Endodermal cell (in vitro differentiated cells): ENCODE measurements around the gene TMEM130. TPM values are rescaled to one million over a fixed set of nuclear protein-coding genes. Genes with fewer than 3 reads are reported as not detected.

Experiments
- DNase-seq: peaks from one replicate; pipeline ENCODE4 v3.0.0-alpha.2; 2017
- H3K27ac ChIP-seq: 2 replicates; pipeline ENCODE4 v1.5.1; 2013; ENCODE audit warnings: mild to moderate bottlenecking, low read depth, low read length, moderate library complexity
- H3K27me3 ChIP-seq: 2 replicates; pipeline ENCODE4 v1.6.1; 2013; ENCODE audit warnings: mild to moderate bottlenecking, low read length, moderate library complexity; ENCODE audit not compliant: insufficient read depth, control insufficient read depth, poor library complexity, severe bottlenecking
- H3K36me3 ChIP-seq: 2 replicates; pipeline ENCODE4 v1.7.0; 2013; ENCODE audit warnings: mild to moderate bottlenecking, low read length, moderate library complexity; ENCODE audit not compliant: control insufficient read depth, insufficient read depth
- H3K4me1 ChIP-seq: one replicate; pipeline ENCODE4 v1.7.0; 2013; ENCODE audit warnings: low read length; ENCODE audit not compliant: control insufficient read depth, insufficient read depth
- H3K4me3 ChIP-seq: 2 replicates; pipeline ENCODE4 v1.5.1; 2013; ENCODE audit warnings: mild to moderate bottlenecking, low read length, moderate library complexity
- H3K9ac ChIP-seq: 2 replicates; pipeline ENCODE4 v1.6.1; 2013; ENCODE audit warnings: mild to moderate bottlenecking, low read length, moderate library complexity; ENCODE audit not compliant: poor library complexity, severe bottlenecking; ENCODE audit errors: extremely low read depth
- H3K9me3 ChIP-seq: 2 replicates; pipeline ENCODE4 v1.6.1; 2013; ENCODE audit warnings: mild to moderate bottlenecking, low read length, moderate library complexity; ENCODE audit not compliant: control insufficient read depth
- H3K27ac Mint-ChIP-seq: 2 replicates; pipeline ENCODE4 v1.8.0; 2020; ENCODE audit warnings: mixed read lengths
- H3K27me3 Mint-ChIP-seq: 2 replicates; pipeline ENCODE4 v1.8.0; 2021; ENCODE audit warnings: mild to moderate bottlenecking, mixed read lengths; ENCODE audit not compliant: insufficient read depth
- H3K36me3 Mint-ChIP-seq: 2 replicates; pipeline ENCODE4 v1.8.0; 2020; ENCODE audit warnings: low read depth, mixed read lengths
- H3K4me1 Mint-ChIP-seq: 2 replicates; pipeline ENCODE4 v1.8.0; 2020; ENCODE audit warnings: mixed read lengths
- H3K4me3 Mint-ChIP-seq: 2 replicates; pipeline ENCODE4 v1.8.0; 2020; ENCODE audit warnings: mild to moderate bottlenecking, moderate library complexity, mixed read lengths
- H3K9me3 Mint-ChIP-seq: 2 replicates; pipeline ENCODE4 v1.8.0; 2020; ENCODE audit warnings: mild to moderate bottlenecking, mixed read lengths
- WGBS, 2 experiments: methylation state at CpG; one replicate each; pipeline versions ENCODE4 v1.1.5 to v1.1.7; 2013; ENCODE audit warnings: missing lambda C conversion rate in 2 of 2, mixed read lengths in 1 of 2; ENCODE audit not compliant: insufficient coverage in 1 of 2, insufficient read length in 1 of 2; 5-methylcytosine and 5-hydroxymethylcytosine counted together
- total RNA-seq, 2 donors: library from RNA; stranded (reverse); fragmentation: NEBNext Ultra II Directional in 1 of 2; extraction: Animal tissue kit (Norgen Biotek cat#: 25700) in 1 of 2; gene quantifications; 2 replicates in 1 of 2; 3 replicates in 1 of 2; pipeline ENCODE4 v1.2.1, GENCODE V29; 2021
- TF ChIP-seq, protein P1 (sequence below): fragments of 200-600 bp; sonication (generic); conservative IDR thresholded peaks from 2 replicates; pipeline ENCODE4 v1.5.0; 2021; ENCODE audit warnings: antibody characterized with exemption, mild to moderate bottlenecking

Gene TMEM130
- total RNA-seq, 2 donors from 2014 or later = 0.15 TPM; not detected in 1

GRCh38 chr7:98868450-98868849 lies 1.4 kb downstream of the TMEM130 start:
- Mint-ChIP-seq H3K36me3 (no peaks in the 10 kb centered on the region), H3K4me3 (peak overlapping the region; percentile 60), H3K9me3 (no peaks in the 10 kb centered on the region), H3K4me1 (no peaks in the 10 kb centered on the region), H3K27ac (no peak overlapping the region), H3K27me3 (peaks cover 43% of the 10 kb centered on the region)
- no peak overlapping the region for H3K4me3 ChIP-seq
- H3K9ac ChIP-seq = no peak overlapping the region
- H3K9me3 ChIP-seq = no peaks in the 10 kb centered on the region
- H3K36me3 ChIP-seq = no peaks in the 10 kb centered on the region
- WGBS, 2 experiments = 80 to 94% methylated on average over 1 to 2 of the region's 2 CpGs
- H3K4me1 ChIP-seq = no peaks in the 10 kb centered on the region
- H3K27ac ChIP-seq = no peak overlapping the region
- H3K27me3 ChIP-seq = peaks cover 42% of the 10 kb centered on the region
- no peak for DNase-seq
- TF ChIP-seq, protein P1, sequence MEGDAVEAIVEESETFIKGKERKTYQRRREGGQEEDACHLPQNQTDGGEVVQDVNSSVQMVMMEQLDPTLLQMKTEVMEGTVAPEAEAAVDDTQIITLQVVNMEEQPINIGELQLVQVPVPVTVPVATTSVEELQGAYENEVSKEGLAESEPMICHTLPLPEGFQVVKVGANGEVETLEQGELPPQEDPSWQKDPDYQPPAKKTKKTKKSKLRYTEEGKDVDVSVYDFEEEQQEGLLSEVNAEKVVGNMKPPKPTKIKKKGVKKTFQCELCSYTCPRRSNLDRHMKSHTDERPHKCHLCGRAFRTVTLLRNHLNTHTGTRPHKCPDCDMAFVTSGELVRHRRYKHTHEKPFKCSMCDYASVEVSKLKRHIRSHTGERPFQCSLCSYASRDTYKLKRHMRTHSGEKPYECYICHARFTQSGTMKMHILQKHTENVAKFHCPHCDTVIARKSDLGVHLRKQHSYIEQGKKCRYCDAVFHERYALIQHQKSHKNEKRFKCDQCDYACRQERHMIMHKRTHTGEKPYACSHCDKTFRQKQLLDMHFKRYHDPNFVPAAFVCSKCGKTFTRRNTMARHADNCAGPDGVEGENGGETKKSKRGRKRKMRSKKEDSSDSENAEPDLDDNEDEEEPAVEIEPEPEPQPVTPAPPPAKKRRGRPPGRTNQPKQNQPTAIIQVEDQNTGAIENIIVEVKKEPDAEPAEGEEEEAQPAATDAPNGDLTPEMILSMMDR = no peak

DNA sequence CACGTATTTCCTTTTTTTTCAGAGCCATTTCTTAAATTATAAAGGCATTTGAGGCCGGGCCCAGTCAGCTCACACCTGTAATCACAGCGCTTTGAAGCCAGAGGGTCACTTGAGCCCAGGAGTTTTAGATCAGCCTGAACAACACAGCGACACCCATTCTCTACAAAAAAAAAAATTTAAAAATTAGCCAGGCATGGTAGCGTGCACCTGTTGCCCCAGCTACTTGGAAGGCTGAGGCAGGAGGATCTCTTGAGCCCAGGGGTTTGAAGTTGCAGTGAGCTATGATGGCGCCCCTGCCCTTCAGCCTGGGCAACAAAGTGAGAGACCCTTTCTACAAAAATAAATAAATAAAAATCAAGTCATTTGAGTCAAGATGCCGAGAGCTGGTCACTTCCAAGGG lies 3.0 kb downstream of the TMEM130 start:
- no peak for DNase-seq
- no peaks in the 10 kb centered on the region for H3K4me1 Mint-ChIP-seq
- 92 to 95% methylated on average over 4 to 7 of the region's 7 CpGs for WGBS, 2 experiments
- no peaks in the 10 kb centered on the region for H3K36me3 Mint-ChIP-seq
- Histone ChIP-seq H3K9me3 (no peaks in the 10 kb centered on the region), H3K36me3 (no peaks in the 10 kb centered on the region), H3K27ac (no peak overlapping the region), H3K4me1 (no peaks in the 10 kb centered on the region), H3K27me3 (peaks cover 42% of the 10 kb centered on the region), H3K4me3 (no peak overlapping the region), H3K9ac (no peak overlapping the region)
- TF ChIP-seq, protein P1 = no peak
- no peak overlapping the region for H3K4me3 Mint-ChIP-seq
- no peaks in the 10 kb centered on the region for H3K9me3 Mint-ChIP-seq
- H3K27me3 Mint-ChIP-seq = peaks cover 50% of the 10 kb centered on the region
- H3K27ac Mint-ChIP-seq = no peak overlapping the region

DNA sequence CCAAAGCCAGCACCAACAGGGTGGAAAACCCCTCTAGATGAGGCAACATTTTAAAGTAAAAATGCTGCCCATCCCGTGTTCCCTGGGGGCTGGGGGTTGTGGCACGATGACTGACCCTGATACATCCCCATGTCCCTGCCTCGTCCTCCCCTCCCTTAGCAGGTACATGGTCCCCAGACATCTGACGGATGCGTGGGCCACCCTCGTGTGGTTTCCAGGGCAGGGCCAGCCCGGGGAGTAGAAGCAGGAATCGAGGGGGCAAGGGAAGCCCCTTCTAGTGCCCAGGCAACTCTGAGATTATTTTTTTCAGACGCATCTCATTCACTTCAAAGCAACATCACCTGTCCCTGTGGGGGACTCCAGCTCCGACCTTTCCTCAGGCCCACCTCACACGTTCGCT lies 3.5 kb downstream of the TMEM130 start:
- H3K27me3 ChIP-seq = peaks cover 37% of the 10 kb centered on the region
- DNase-seq = no peak
- Mint-ChIP-seq H3K9me3 (no peaks in the 10 kb centered on the region), H3K27ac (no peak overlapping the region), H3K27me3 (peaks cover 47% of the 10 kb centered on the region), H3K36me3 (no peaks in the 10 kb centered on the region), H3K4me1 (no peaks in the 10 kb centered on the region), H3K4me3 (no peak overlapping the region)
- no peak overlapping the region for H3K9ac ChIP-seq
- TF ChIP-seq, protein P1 = no peak
- H3K4me1 ChIP-seq = no peaks in the 10 kb centered on the region
- H3K4me3 ChIP-seq = no peak overlapping the region
- H3K36me3 ChIP-seq = no peaks in the 10 kb centered on the region
- no peaks in the 10 kb centered on the region for H3K9me3 ChIP-seq
- no peak overlapping the region for H3K27ac ChIP-seq
- 88 to 96% methylated on average over 8 to 12 of the region's 12 CpGs for WGBS, 2 experiments
